SK-N-SH (cell line): ENCODE measurements around the gene ZMYM1.

Source experiments
- EP300 ChIP-seq, 2 experiments: IDR thresholded peaks; 2 replicates each; pipeline versions ENCODE4 v1.4.0 to v1.6.1; 2012; ENCODE audit warnings: borderline replicate concordance in 1 of 2, low read depth in 1 of 2, low read length in 1 of 2
- GABPA ChIP-seq: IDR thresholded peaks from 2 replicates; pipeline ENCODE4 v1.4.0; 2012; ENCODE audit warnings: low read depth, mild to moderate bottlenecking
- MAX ChIP-seq: IDR thresholded peaks from 2 replicates; pipeline ENCODE4 v1.4.0; 2012; ENCODE audit warnings: low read depth
- MEF2A ChIP-seq: IDR thresholded peaks from 2 replicates; pipeline ENCODE4 v1.4.0; 2012; ENCODE audit warnings: low read depth, borderline replicate concordance
- POLR2AphosphoS5 ChIP-seq: IDR thresholded peaks from 2 replicates; pipeline ENCODE4 v1.6.1; 2012; ENCODE audit warnings: low read depth, low read length
- REST ChIP-seq: IDR thresholded peaks from 2 replicates; pipeline ENCODE4 v1.6.1; 2012; ENCODE audit warnings: mild to moderate bottlenecking, low read depth, low read length, moderate library complexity
- TAF1 ChIP-seq: IDR thresholded peaks from 2 replicates; pipeline ENCODE4 v1.6.1; 2012; ENCODE audit warnings: low read depth, mild to moderate bottlenecking, low read length, moderate library complexity, borderline replicate concordance
- TCF12 ChIP-seq: IDR thresholded peaks from 2 replicates; pipeline ENCODE4 v1.4.0; 2012
- TEAD4 ChIP-seq: IDR thresholded peaks from 2 replicates; pipeline ENCODE4 v1.4.0; 2012; ENCODE audit warnings: mild to moderate bottlenecking, borderline replicate concordance; ENCODE audit not compliant: insufficient read depth
- YY1 ChIP-seq: IDR thresholded peaks from 2 replicates; pipeline ENCODE4 v1.4.0; 2012; ENCODE audit warnings: low read depth, mild to moderate bottlenecking
- TF ChIP-seq, protein P1 (sequence below): IDR thresholded peaks from 2 replicates; pipeline ENCODE4 v1.4.0; 2012; ENCODE audit warnings: low read depth, borderline replicate concordance
- TF ChIP-seq, protein P2 (sequence below): fragments of 200-600 bp; sonication (generic); IDR thresholded peaks from 2 replicates; pipeline ENCODE4 v1.6.1; 2017; ENCODE audit warnings: antibody characterized with exemption, mild to moderate bottlenecking, moderate library complexity

DNA sequence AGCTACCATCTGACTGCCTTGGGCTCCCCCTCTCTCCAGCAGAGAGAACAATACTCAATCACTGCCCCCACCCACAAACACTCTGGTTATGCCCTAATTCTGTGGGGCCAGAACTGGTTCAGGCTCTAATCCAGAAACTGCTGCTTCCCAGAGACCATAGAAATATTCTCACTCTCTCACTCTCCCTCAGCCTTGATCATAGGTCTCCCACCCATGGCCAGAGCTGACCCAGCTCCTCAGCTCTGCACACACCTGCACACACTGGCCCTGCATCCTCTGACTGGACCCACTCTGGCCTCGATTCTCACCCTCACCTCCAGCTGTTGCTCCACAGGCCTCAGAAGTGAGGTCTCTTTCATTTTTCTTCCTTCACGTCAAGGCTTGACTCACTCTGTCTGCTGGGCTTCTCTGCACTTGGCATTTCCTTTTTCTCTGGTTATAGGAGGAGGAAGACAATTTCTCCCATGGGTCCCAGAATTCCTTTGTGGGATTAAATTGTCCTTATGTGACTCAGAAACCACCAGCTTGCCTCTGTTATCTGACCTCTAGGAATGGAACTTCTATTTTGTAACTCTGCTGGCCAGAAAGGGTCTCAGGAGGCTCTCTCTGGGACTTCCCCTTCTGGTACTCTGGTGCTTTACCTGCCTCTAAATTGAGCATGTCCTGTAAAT lies 31.9 kb upstream of the ZMYM1 start:
- TF ChIP-seq TAF1 (no peak), POLR2AphosphoS5 (no peak; the same call in 1 of the 2 replicates), TCF12 (peak; percentile 78), EP300 (IDR thresholded peaks at IDR 0.05; ENCODE audit: borderline replicate concordance in 1 of 2, low read depth in 1 of 2, low read length in 1 of 2) (peak in 1 of 2 experiments; percentile 49; a peak in 1 of 4 replicates), TEAD4 (peak; percentile 43; the same call in 1 of the 2 replicates), MAX (peak; percentile 50; the same call in 1 of the 2 replicates), YY1 (no peak), MEF2A (no peak), REST (0 out of 2 replicates have a peak, but pooled peaks have one; percentile 31), GABPA (no peak)
- TF ChIP-seq, protein P1, sequence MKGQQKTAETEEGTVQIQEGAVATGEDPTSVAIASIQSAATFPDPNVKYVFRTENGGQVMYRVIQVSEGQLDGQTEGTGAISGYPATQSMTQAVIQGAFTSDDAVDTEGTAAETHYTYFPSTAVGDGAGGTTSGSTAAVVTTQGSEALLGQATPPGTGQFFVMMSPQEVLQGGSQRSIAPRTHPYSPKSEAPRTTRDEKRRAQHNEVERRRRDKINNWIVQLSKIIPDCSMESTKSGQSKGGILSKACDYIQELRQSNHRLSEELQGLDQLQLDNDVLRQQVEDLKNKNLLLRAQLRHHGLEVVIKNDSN, result no peak
- TF ChIP-seq, protein P2, sequence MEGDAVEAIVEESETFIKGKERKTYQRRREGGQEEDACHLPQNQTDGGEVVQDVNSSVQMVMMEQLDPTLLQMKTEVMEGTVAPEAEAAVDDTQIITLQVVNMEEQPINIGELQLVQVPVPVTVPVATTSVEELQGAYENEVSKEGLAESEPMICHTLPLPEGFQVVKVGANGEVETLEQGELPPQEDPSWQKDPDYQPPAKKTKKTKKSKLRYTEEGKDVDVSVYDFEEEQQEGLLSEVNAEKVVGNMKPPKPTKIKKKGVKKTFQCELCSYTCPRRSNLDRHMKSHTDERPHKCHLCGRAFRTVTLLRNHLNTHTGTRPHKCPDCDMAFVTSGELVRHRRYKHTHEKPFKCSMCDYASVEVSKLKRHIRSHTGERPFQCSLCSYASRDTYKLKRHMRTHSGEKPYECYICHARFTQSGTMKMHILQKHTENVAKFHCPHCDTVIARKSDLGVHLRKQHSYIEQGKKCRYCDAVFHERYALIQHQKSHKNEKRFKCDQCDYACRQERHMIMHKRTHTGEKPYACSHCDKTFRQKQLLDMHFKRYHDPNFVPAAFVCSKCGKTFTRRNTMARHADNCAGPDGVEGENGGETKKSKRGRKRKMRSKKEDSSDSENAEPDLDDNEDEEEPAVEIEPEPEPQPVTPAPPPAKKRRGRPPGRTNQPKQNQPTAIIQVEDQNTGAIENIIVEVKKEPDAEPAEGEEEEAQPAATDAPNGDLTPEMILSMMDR, result no peak
